Panc1 (cell line): ENCODE measurements around the gene SMURF1. TPM values are rescaled to one million over a fixed set of nuclear protein-coding genes. Genes with fewer than 3 reads are reported as not detected.

Source experiments
- ATAC-seq: fragments of 200-7000 bp; cut with Tn5 transposase; 2 replicates; pipeline ENCODE4 v1.9.1; 2020; ENCODE audit warnings: mild to moderate bottlenecking, moderate library complexity
- BruUV-seq: library from RNA; stranded (reverse); fragments of 400-500 nt; replicated peaks from 2 replicates; lab custom pipeline; 2021; lab: Mats Ljungman, UMichigan
- CTCF ChIA-PET: fragments of 300-600 bp; sonication (Branson Sonifier 250); formaldehyde crosslinking; loops from one replicate; lab custom pipeline; 2022; ENCODE audit warnings: antibody characterized with exemption; lab: Charles Lee
- POLR2A ChIA-PET: fragments of 300-600 bp; sonication (Branson Sonifier 250); formaldehyde crosslinking; loops from one replicate; lab custom pipeline; 2022; ENCODE audit warnings: antibody characterized with exemption; lab: Charles Lee
- DNase-seq: peaks from one replicate; pipeline ENCODE4 v3.0.0-alpha.2; 2010; ENCODE audit warnings: low read depth, low spot score
- H3K27ac ChIP-seq: 2 replicates; pipeline ENCODE4 v1.5.1; 2011; ENCODE audit warnings: mild to moderate bottlenecking, low read length, inconsistent platforms
- H3K27me3 ChIP-seq: fragments of 200-500 bp; sonication (Bioruptor generic); 2 replicates; pipeline ENCODE4 v1.6.0; 2014; ENCODE audit warnings: low read length, inconsistent platforms; ENCODE audit not compliant: control insufficient read depth, insufficient read depth
- H3K36me3 ChIP-seq: fragments of 200-500 bp; sonication (Bioruptor generic); 2 replicates; pipeline ENCODE4 v1.5.1; 2014; ENCODE audit warnings: inconsistent platforms, mild to moderate bottlenecking, low read length, moderate library complexity; ENCODE audit not compliant: control insufficient read depth, insufficient read depth
- H3K4me1 ChIP-seq: 2 replicates; pipeline ENCODE4 v1.5.1; 2011; ENCODE audit warnings: inconsistent platforms, mild to moderate bottlenecking, low read length, moderate library complexity; ENCODE audit not compliant: control insufficient read depth, insufficient read depth
- H3K4me3 ChIP-seq, 2 experiments: 2 replicates each; pipeline ENCODE4 v1.5.1; 2011 to 2012; ENCODE audit warnings: low read depth in 2 of 2, low read length in 2 of 2, mild to moderate bottlenecking in 2 of 2, inconsistent platforms in 1 of 2, moderate library complexity in 1 of 2
- H3K9me3 ChIP-seq: fragments of 200-500 bp; sonication (Bioruptor generic); 2 replicates; pipeline ENCODE4 v1.5.1; 2014; ENCODE audit warnings: low read depth, mild to moderate bottlenecking, inconsistent platforms, low read length, moderate library complexity; ENCODE audit not compliant: control insufficient read depth, insufficient read depth
- POLR2AphosphoS5 ChIP-seq: IDR thresholded peaks from 2 replicates; pipeline ENCODE4 v1.6.1; 2012; ENCODE audit warnings: mild to moderate bottlenecking, low read depth, low read length, moderate library complexity
- SIN3A ChIP-seq: IDR thresholded peaks from 2 replicates; pipeline ENCODE4 v1.6.1; 2012; ENCODE audit warnings: low read depth, mild to moderate bottlenecking, low read length, moderate library complexity, borderline replicate concordance; ENCODE audit not compliant: insufficient read depth
- TCF7L2 ChIP-seq: IDR thresholded peaks from 2 replicates; pipeline ENCODE4 v1.6.1; 2011; ENCODE audit warnings: mild to moderate bottlenecking, low read depth, low read length, inconsistent platforms
- in situ Hi-C: cut with HindIII; loops from 2 replicates; pipeline ENCODE4 v1.10.0; 2016; ENCODE audit warnings: low sequenced_read_pairs, low pct_unique_long_range_greater_than_20kb
- intact Hi-C: fragments of 100-400 bp; cut with micrococcal nuclease; formaldehyde crosslinking; loops from one replicate; pipeline ENCODE4 v1.10.0; 2022; ENCODE audit not compliant: unreplicated experiment
- total RNA-seq: library from RNA; stranded (reverse); gene quantifications from one replicate; pipeline ENCODE4 v1.2.1, GENCODE V29; 2021; ENCODE audit not compliant: unreplicated experiment
- TF ChIP-seq, protein P1 (sequence below): fragments of 450-650 bp; IDR thresholded peaks from 2 replicates; pipeline ENCODE4 v1.5.1; 2017; ENCODE audit warnings: mild to moderate bottlenecking
- TF ChIP-seq, protein P2 (sequence below), 2 experiments: IDR thresholded peaks; 2 replicates each; pipeline ENCODE4 v1.6.1; 2011 to 2012; ENCODE audit warnings: low read depth in 2 of 2, control low read depth in 1 of 2, low read length in 1 of 2, mild to moderate bottlenecking in 1 of 2, moderate library complexity in 1 of 2; ENCODE audit not compliant: insufficient read depth in 1 of 2

SMURF1 gene
- total RNA-seq, 1 experiment from 2014 or later: 47.0 TPM

DNA sequence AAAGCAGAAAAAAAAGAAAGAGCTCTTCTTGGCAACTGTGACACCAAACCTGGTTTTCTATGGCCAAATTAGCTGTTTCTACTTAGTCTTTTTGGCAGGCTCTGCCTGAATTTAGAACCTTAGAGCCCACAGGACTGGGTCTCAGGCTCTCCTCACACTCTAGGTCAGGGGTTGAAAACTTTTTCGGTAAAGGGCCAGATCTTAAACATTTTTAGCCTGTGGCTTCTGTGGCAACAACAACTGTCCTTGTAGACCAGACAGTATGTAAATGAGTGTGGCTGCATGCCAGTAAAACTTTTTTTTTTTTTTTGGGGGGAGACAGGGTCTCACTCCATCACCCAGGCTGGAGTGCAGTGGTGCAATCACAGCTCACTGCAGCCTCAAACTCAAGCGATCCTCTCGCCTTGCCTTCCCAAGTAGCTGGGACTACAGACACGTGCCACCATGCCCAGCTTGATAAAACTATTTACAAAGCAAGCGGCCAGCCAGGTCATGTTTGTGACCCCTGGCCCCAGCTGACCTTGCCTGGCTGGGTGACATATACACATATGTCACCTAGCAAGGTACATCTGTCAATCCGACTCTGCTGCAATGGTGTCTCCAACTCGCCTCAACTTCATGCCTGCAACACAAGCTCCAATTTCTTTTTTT is 46.6 kb upstream of the SMURF1 start:
- no TSS peak for BruUV-seq
- Histone ChIP-seq H3K36me3 (no peaks in the 10 kb centered on the region), H3K4me1 (peaks cover 12% of the 10 kb centered on the region), H3K27me3 (no peaks in the 10 kb centered on the region), H3K9me3 (no peaks in the 10 kb centered on the region), H3K4me3 (no peak overlapping the region), H3K27ac (no peak overlapping the region)
- intact Hi-C loops: no loop called here
- DNase-seq: no peak
- no peak for ATAC-seq
- ChIA-PET CTCF (interaction anchor here (0.6 kb wide), 1 partner anchor 671 kb away, joined by 7 read pairs; no protein-coding TSS in a partner anchor), POLR2A (interaction anchor here (0.7 kb wide), 1 partner anchor 11 kb away, joined by 3 read pairs; no protein-coding TSS in a partner anchor)
- TF ChIP-seq, protein P1, sequence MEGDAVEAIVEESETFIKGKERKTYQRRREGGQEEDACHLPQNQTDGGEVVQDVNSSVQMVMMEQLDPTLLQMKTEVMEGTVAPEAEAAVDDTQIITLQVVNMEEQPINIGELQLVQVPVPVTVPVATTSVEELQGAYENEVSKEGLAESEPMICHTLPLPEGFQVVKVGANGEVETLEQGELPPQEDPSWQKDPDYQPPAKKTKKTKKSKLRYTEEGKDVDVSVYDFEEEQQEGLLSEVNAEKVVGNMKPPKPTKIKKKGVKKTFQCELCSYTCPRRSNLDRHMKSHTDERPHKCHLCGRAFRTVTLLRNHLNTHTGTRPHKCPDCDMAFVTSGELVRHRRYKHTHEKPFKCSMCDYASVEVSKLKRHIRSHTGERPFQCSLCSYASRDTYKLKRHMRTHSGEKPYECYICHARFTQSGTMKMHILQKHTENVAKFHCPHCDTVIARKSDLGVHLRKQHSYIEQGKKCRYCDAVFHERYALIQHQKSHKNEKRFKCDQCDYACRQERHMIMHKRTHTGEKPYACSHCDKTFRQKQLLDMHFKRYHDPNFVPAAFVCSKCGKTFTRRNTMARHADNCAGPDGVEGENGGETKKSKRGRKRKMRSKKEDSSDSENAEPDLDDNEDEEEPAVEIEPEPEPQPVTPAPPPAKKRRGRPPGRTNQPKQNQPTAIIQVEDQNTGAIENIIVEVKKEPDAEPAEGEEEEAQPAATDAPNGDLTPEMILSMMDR: no peak
- TF ChIP-seq, protein P2, sequence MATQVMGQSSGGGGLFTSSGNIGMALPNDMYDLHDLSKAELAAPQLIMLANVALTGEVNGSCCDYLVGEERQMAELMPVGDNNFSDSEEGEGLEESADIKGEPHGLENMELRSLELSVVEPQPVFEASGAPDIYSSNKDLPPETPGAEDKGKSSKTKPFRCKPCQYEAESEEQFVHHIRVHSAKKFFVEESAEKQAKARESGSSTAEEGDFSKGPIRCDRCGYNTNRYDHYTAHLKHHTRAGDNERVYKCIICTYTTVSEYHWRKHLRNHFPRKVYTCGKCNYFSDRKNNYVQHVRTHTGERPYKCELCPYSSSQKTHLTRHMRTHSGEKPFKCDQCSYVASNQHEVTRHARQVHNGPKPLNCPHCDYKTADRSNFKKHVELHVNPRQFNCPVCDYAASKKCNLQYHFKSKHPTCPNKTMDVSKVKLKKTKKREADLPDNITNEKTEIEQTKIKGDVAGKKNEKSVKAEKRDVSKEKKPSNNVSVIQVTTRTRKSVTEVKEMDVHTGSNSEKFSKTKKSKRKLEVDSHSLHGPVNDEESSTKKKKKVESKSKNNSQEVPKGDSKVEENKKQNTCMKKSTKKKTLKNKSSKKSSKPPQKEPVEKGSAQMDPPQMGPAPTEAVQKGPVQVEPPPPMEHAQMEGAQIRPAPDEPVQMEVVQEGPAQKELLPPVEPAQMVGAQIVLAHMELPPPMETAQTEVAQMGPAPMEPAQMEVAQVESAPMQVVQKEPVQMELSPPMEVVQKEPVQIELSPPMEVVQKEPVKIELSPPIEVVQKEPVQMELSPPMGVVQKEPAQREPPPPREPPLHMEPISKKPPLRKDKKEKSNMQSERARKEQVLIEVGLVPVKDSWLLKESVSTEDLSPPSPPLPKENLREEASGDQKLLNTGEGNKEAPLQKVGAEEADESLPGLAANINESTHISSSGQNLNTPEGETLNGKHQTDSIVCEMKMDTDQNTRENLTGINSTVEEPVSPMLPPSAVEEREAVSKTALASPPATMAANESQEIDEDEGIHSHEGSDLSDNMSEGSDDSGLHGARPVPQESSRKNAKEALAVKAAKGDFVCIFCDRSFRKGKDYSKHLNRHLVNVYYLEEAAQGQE (IDR thresholded peaks at IDR 0.05; ENCODE audit: insufficient read depth in 1 of 2, low read depth in 2 of 2, low read length in 1 of 2): no peak
- TF ChIP-seq TCF7L2 (no peak), POLR2AphosphoS5 (no peak), SIN3A (no peak)
- in situ Hi-C loops: no loop called here

DNA sequence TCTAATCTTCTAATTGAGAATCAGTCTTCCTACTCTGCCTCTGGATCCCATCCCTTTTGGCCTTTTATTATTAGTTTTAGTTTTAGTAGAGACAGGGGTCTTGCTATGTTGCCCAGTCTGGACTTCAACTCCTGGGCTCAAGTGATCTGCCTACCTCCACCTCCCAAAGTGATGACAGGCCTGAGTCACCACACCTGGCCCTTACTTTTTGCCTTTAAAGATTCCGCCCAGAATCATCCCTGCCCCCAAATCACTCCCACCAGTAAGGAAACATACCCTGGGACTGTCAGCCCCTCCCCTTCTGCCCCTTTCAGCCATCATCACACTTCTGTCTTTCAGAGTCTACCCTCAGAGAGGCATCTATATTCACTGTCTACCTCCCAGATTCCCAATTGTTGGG is 45.3 kb upstream of the SMURF1 start:
- TF ChIP-seq POLR2AphosphoS5 (no peak), TCF7L2 (no peak), SIN3A (no peak)
- TF ChIP-seq, protein P1: no peak
- TF ChIP-seq, protein P2 (IDR thresholded peaks at IDR 0.05; ENCODE audit: insufficient read depth in 1 of 2, low read depth in 2 of 2, low read length in 1 of 2): no peak
- no TSS peak for BruUV-seq
- ChIA-PET CTCF (interaction anchor here (0.6 kb wide), 1 partner anchor 86 kb away, joined by 3 read pairs; no protein-coding TSS in a partner anchor), POLR2A (no interaction called here)
- ATAC-seq (no peak), DNase-seq (no peak)
- no peaks in the 10 kb centered on the region for H3K9me3 ChIP-seq
- H3K4me3 ChIP-seq: no peak overlapping the region
- H3K27ac ChIP-seq: no peak overlapping the region
- intact Hi-C loops: no loop called here
- peaks cover 11% of the 10 kb centered on the region for H3K4me1 ChIP-seq
- in situ Hi-C loops: no loop called here
- no peaks in the 10 kb centered on the region for H3K36me3 ChIP-seq
- no peaks in the 10 kb centered on the region for H3K27me3 ChIP-seq
